ENCODE measurements around the gene PHACTR1.

DNA sequence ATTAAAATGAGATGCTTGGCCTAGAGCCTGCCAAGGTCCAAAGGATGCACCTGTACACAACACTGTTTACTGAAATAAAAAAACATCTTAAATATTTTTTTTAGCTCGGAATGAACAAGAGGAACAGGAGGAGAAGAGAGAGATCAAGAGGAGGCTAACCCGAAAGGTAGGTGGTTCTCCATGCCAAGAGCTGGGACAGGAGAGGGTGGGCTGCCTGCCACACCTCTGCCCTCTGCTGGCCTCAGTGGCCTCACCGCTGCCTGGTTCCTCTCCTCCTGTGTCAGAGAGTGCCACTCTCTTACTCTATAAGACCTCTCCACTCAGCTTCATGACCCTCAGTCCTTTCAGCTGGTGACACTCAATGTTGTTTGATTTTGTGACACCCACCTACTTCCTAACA is 561.6 kb downstream of the PHACTR1 start:
- TF ChIP-seq, protein P1, sequence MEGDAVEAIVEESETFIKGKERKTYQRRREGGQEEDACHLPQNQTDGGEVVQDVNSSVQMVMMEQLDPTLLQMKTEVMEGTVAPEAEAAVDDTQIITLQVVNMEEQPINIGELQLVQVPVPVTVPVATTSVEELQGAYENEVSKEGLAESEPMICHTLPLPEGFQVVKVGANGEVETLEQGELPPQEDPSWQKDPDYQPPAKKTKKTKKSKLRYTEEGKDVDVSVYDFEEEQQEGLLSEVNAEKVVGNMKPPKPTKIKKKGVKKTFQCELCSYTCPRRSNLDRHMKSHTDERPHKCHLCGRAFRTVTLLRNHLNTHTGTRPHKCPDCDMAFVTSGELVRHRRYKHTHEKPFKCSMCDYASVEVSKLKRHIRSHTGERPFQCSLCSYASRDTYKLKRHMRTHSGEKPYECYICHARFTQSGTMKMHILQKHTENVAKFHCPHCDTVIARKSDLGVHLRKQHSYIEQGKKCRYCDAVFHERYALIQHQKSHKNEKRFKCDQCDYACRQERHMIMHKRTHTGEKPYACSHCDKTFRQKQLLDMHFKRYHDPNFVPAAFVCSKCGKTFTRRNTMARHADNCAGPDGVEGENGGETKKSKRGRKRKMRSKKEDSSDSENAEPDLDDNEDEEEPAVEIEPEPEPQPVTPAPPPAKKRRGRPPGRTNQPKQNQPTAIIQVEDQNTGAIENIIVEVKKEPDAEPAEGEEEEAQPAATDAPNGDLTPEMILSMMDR (conservative IDR thresholded peaks at IDR 0.05; ENCODE audit: low read depth, low read length): peak; percentile 45
- TF ChIP-seq EZH2 (IDR thresholded peaks at IDR 0.05; ENCODE audit: low read length, unreplicated experiment) (no peak), EZH2phosphoT487 (IDR thresholded peaks at IDR 0.05; ENCODE audit: borderline replicate concordance, low read length) (no peak)

Data from PC-3 (cell line).